ENCODE results near the gene RAI1.

- TF ChIP-seq TAF1 (IDR thresholded peaks at IDR 0.05; ENCODE audit: borderline replicate concordance, insufficient read depth, low read length), result peak; percentile 83; the same call in 1 of the 2 replicates
- TF ChIP-seq SIN3A (IDR thresholded peaks at IDR 0.05; ENCODE audit: borderline replicate concordance, insufficient read depth, low read length), result 0 out of 2 replicates have a peak, but pooled peaks have one; percentile 12
- TF ChIP-seq POLR2AphosphoS5 (IDR thresholded peaks at IDR 0.05; ENCODE audit: low read depth, low read length), result no peak; the same call in 1 of the 2 replicates
Observed at GRCh38 chr17:17837380-17837821, 156.1 kb downstream of the RAI1 start.

Data from PFSK-1 (cell line).